Inflammatory macrophage treated with lipopolysaccharide for 1 hour (primary cell): Measurements from ENCODE around the gene APBB2.
A peak's percentile ranks its signal among the peaks of the same experiment; 100 is the strongest.

Source experiments
- DNase-seq, 2 donors: peaks; one replicate each; pipeline ENCODE4 v3.0.0-alpha.2; 2020 to 2022

Gene APBB2

DNA sequence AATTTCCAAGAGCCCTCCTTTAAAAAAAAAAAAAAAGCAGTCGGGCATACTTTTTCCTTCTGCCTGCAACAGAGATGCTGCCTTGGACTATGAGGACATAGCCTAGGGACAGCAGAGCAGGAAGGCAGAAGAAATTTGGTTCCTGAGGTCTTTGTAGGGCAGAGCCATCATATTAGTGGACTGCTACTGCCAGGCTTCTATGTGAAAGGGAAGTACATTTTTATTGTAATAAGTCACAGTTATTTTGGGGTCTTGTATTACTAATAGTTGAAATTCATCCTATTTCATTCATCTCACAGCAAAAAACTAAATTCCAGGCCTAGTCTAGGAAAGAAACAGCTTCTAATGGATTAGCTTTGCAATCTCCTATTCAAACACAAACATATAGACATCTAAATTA, 253.4 kb downstream of the APBB2 start:
- no peak for DNase-seq

DNA sequence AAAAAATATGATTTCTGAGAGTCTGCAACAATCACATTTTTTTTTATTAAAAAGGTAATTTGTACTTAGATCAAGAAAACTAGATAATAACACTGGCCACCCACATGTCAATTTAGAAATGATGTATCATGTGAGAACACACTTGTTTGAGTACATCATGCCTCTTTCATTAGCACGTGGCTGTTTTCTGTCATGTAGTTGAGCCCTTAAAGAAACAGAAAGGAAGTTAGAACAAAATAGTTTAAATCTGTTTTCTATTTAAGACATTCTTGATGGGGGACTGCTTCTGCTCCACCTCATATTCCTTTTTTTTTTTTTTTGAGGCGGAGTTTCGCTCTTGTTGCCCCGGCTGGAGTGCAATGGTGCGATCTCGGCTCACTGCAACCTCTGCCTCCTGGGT, 257.1 kb downstream of the APBB2 start:
- no peak for DNase-seq

DNA sequence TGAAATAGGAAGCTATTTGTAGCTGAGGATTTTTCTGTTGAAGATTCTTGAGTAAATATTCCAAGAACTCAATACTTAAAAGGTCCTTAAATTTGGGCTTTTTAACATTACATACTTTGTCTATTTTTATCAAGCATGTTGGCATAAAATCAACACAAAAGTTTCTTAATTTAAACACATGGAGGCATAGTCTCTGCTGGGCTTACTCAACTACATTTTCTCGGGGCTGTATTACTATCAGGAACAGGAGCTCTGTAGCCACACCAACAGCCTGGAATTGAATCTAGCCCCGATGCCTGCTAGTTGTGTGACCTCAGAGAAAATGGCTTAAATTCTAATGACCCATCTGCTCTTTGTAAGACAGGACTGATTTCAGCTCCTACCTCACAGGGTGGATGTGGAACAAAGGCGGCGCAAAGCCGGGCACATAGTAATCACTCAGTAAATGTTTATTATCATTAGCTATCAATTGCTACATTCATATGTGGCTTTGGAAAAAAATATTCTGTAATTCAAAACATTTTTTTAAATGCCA, 257.6 kb downstream of the APBB2 start:
- DNase-seq = no peak

DNA sequence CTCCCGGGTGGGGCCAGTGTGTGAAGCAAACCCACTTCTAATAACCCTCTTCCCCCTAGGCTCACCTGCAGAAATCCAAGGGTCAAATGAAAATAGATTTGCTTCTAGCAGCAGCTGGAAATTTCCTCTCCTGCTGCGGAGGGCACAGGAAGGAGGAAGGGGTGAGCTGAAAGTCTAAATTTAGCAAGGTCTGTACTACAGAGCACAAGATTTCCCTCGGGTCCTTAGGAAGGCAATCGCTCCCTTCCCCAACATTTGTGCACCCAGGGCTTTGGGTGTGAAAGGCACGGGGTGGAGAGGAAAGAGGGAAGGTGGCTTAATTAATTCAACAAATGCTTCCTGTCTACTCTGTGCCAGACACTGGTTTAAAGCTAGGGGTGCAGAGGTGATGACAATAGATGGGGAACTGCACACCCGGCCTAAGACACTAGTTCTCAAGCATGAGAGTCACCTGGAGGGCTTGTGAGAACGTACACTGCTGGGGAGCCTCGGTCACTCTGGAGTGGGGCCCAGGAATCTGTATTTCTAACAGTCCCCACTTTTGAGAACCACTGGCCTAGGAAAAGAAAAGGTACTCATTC, 260.2 kb downstream of the APBB2 start:
- DNase-seq = no peak

DNA sequence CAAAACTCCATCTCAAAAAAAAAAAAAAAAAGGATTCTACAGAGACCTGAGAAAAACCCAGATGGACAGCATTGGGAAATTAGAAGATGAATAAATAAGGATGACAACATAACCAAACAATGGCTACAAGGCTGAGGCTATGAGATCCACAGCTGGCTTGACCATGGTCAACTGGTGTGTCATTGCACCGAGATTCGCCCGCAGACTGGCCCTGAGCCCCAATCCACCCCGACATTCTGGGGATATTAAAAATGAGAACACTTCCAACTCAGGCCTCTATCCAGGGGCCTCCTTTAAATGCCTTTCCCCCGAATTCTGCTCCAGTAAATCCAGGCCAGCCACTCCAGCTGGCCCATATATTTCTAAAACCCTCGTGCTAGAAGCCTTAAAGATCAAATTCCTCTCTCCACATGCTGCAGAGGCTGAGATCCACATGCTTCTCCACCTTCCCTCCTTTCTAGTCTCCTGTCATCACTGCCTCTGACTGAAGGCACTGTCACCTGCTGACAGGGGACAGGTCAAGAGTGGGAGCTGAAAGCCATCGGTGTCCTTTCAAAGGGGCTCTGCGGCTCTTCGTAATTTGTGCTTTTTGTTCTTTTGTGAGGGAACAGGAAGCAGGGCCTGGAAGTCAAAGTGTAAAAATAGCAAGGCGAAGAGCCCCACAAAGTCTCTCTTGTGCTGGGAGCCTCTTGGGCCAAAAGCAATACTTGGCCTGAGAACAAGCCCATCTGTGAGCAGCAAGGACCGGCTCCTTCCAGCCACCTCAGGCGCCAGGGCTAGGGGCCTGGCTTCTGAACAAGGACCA, 260.9 kb downstream of the APBB2 start:
- DNase-seq = no peak

DNA sequence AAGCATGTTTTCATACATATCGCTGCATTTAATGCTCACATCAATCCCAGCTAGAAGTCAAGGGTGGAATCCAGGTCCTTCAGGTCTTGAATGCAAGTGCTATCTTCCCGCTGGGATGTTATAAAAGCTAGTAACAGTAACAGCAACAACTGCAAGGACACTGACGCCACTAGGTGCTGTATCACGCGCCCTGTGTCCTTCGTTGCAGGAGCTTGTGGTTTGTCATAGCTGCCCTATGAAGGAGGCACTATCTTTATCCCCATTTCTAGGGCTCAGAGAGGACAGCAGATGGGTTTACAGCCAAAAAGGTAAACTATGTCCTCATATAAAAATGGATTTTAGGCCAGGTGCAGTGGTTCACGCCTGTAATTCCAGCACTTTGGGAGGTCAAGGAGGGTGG, 261.7 kb downstream of the APBB2 start:
- no peak for DNase-seq

DNA sequence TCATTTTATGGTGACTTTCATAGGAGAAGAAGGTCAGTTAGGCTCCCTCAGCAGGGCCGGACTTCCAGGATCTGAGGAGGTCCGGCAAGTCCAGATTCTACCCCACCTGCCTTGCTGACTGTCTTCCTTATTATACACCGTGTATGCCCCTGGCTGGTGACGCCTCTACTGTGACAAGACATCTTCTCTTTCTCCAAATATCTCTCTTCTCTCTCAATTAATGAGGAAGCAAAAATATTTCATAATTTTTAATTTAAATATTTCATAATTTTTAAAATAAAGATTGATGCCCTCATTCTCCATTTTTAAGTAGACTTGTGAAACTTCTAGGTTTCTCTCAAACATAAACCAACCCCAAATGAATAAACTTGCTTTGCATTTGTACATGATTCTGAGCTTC, 262.1 kb downstream of the APBB2 start:
- peak; percentile 26 for DNase-seq

DNA sequence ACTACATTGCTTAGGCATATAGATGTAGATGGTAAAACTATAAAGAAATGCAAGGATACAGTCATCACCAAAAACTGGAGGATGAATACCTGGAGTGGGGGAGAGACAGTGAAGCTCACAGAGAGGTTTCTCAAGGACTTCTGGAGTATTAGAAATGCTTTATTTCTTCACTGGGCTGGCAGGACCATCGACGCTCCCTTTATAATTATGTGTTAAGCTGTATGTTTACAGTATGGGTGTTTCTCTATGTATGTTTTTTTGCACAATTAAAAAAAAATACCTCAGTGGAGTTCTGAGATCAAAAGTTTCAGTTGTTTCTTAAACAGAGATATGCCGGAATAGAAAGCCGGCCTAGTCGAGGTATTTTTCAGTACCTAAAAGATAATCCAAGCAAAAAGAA, 263.3 kb downstream of the APBB2 start:
- DNase-seq = no peak

DNA sequence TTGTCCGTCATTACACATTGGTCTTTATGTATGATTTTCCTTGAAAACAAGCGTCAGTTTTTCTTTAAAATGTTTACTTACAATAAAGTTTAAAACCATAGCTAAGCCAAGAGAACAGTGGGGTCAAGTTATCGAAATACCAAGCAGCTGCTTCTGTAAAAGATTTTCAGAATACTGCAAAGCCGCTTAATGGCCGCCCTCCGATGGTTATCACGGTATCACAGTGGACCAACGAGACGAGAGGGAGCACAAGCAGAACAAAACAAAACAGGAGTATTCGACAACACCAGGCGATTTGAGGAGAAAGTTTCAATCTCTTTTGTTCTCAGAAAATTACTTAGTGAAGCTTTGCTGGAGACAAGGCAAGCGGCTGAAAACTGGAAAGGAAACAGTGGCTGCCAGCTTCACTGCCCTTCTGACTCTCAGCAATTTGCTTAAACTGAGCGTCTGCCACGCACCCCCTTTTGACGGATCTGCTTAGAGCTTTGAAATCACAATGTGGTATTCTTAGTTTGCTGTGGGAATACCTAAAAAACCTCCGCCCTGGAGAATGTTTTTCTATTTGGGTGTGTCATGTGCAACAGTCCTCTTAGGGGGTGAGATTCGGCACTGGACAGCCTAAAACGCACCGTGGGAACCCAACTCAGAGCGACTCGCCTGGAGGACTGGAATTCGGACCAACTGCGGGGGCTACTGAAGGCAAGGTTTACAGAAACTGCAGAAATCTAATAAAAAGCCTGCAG, 264.8 kb downstream of the APBB2 start:
- DNase-seq = no peak

DNA sequence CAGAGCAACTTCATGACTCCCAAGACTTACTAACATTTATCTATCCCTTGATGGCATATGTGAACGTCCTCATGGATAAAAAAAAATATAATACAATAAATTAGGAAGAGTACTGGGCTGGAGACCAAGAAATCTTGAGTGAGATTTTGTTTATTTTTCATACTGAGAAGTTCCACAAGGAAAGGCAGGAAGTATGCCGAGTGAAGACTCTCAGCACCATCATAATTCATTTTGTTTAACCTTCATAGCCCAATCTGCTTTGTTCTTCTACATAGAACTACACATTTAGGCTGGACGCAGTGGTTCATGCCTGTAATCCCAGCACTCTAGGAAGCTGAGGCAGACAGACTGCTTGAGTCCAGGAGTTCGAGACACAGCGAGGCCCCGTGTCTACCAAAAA, 266.3 kb downstream of the APBB2 start:
- DNase-seq = no peak

DNA sequence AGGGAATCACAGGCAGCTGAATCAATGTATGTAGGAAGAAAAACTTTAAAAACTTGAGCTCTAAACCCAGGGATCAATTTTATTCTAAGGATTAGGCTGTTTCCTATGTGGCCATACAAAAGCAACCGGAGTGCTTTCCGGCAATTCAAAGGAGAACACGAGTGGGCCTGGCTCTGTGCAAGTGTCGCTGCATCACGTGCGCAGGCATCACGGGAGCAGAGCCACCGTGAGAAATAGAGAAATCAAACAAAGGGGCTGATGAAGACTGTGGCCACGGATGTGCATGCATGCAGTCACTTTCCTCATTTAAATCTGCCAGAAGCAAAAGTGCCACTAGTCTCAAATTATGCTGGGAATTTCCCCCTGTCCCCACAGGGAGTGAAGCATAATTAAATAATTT, 267.7 kb downstream of the APBB2 start:
- DNase-seq = no peak

DNA sequence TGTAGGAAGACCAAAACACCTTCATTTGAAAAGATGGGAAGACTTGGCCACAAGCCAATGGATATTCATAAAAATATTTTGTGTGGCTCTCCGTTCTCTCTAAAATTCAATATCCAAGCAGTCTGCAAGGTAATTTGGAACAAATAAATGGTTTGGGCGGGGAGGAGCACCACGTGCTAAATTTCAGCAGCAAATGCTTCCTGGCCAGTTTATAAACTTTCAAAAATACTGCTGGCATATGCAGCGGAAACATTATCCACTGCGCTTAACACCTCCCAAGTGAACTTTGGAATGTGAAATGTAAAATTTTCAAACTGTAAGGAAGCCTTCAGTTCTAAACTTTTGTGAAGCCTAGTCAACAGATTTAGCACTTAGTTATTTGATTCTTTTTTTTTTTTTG, 273.6 kb downstream of the APBB2 start:
- no peak for DNase-seq

DNA sequence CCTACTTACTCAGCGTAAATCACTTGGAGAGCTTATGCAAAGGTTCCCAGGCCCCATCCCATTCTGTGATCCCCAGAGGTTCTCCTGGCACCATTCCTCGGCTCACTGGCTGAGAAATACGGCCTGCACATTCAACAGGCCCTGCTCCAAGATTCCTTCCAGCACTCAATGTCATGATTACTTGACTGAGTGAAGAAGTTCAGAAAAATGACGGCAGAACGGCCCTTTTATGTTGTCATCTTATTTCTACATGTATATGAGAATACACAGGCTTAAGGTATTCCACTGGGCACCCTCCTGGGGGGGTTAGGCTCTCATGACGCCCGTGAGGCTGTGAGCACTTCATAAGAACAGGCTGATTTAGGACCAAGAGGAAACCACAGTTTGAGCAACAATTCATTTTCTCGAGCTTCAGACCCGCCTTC, 274.0 kb downstream of the APBB2 start:
- DNase-seq = no peak

DNA sequence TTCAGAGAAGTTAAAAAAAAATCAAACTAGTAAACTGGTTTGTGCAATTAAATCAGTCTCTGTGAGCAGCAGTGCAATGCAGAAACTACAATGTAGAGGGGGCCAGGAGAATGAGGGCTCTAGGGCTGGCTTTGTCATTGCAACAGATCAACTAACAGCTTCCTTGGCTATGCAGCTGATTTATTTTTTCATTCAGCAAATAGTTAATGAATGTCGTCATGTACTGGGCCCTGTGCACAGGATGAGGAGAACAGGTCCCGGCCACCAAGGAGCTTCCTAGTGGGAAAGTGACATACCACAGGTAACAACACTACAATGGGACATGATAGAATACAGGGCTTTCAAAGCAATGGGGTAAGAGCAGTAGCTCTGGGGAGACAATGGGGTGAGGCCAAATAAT, 274.5 kb downstream of the APBB2 start:
- no peak for DNase-seq

DNA sequence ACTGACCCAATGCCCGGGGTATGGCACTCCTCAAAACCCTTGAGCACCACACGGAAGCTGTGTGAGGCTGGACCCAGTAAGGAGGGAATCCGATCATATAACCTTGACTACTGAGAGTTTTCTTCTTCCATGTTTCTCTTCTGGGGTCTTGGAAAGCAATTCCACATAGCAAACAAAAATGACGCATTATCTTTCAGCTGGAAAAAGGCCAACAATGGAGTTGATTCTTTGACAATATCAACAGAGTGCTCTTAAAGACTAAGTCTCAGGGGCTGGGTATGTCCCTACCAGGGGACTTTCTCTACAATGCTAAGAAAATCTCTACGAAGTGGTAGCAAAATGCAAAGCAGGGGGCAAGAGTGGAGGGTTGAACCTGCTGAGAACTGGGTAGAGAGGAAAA, 276.0 kb downstream of the APBB2 start:
- DNase-seq = no peak

DNA sequence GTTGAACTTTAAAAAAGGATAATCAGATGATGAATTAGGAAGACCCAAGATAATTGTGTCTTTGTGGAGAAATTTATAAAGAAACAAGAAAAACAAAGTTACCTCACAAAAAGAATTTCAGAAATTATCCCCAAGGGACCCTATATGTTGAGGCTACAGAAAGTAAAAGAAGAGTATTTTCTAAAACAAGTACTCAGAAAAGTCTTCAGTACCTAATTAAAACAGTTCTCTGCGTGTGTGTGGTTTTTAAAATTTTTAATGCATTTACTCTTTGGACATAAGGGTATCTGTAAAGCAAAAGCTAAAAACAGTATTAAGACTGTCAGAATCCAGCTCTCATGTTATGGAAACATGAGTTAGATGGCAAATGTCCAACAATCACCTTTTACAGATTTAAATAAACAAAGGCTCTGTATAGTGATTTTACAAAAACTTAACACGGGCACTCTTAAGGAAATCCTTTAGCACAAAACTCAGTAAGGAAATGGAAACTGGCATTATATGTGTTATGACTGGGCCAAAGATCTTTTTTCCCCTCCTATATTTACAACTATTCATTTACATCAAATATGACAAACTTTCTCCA, 277.1 kb downstream of the APBB2 start:
- DNase-seq = no peak

DNA sequence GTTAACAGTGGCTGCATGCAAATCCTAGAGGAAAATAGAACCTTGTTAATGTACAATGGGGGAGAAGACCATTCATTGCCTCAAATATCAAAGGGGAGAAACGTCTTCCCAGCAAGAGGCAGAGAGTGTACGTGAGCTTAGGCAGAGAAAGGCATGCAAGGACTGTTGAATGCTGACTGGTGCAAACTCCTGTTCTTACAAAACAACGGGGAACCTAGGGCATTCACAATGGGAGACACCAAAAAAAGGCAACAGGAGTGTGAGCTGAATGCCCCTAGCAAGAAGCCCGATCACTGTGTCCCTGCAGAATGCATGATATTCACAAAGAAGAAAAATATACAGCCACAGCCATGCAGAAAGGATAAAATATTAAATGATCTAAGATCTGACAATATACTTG, 279.7 kb downstream of the APBB2 start:
- DNase-seq = no peak

DNA sequence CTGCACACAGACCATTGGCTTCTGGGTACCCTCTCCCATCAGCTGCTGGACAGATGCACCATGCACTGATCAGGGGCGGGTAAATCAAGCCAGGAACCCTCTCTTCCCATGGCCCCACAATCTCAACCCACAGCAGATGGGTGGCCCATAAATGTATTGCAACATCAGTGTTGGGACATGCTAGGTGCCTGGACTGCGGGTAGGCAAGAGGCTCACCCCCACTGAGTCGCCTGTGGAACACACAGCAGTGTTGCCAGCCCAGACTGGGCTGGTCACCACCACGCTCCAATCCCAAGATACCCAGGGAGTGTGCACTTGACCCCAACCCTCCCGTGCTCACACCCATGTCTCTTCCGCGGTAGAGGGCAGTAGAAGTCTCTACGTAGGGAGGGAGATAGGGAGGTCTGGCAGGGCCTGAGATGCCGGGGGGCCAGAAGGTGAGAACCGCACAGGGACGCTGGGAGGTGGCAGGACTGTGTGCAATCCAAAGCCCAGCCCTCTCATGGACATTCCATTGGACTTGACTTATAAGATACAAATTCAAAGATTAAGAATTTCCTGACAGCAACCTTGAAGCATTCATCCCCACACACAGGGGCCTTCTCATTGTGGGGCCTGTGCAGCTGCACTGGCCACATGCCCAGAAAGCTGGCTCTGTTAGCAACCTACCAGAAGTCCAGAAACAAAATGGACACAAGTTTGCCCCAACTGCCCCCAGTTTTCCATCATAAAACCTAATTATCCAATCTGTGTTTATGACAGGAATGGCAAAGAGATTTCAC, 280.9 kb downstream of the APBB2 start:
- DNase-seq = no peak

DNA sequence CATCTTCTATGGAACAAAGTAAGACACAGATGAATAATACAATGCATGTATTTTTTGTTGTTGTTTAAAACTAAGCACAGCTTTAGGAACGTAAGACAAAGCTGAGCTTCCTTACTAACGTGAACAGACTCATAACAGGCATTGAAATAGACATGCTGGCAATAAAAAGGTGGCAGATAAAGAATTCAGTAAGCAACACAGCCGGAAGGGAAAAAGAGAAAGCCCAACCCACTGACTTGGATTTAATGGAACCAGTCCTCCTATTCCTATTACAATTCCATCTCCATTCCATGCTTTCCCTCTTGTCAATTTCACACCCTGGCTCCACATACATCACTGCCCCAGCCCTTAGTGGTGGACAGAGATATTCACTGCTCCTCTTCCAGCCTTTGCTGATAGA, 282.5 kb downstream of the APBB2 start:
- no peak for DNase-seq

DNA sequence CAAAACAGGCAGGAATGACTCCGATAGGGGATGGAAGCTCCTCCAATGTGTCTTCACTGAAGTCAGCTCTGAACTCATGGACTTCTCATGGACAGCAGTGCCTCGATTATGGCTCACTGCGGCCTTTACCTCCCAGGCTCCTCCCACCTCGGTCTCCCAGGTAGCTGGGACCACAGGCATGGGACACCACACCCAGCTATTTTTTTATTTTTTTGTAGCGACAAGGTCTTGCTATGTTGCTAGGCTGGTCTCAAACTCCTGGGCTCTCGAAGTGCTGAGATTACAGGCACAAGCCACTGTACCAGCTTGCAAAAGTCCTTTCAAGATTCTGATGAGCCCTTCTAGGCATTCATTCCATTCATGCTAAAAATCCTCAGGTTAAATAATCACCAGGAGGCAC, 283.1 kb downstream of the APBB2 start:
- DNase-seq = no peak

DNA sequence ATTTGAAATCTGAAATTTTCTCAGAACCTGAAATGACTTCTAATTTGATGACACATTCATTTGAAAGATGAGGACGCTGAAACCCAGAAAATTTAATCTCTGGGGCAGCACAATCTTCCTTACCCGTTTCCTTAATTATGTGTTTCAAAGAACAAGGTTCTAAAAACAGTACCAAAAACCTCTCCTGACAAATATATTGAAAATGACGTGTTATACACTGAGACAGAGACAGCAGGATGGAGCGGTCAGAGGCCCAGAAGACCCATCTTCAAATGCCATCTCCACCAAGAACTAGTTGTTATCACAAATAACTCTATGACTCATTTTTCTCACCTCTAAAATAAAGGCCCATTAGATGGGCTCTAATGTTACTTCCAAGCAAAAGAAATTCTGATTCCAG, 287.3 kb downstream of the APBB2 start:
- no peak for DNase-seq

DNA sequence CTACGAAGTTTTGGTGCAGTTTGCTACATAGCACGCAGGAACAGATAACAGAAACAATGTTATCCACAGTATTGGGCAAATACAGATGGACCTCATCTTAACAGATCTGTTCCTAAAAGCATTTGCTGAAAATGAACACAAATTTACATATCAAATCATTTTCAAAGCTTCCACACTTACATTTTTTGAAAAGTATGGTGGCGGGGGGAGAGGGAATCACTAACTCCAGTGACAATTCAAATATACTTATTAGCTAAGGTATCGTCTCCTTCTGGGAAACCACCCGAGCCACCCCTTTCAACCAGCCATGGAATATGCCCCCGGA, 289.6 kb downstream of the APBB2 start:
- no peak for DNase-seq
